ENCODE results near the gene NCF1. TPM values are rescaled to one million over a fixed set of nuclear protein-coding genes. Genes with fewer than 3 reads are reported as not detected.
"Not testable (repeated sequence)": the region's sequence is repeated elsewhere in the genome, so short reads cannot be mapped to it uniquely, and the experiment has no call there.

Gene NCF1
- total RNA-seq, 6 experiments from 2014 or later, result not detected

DNA sequence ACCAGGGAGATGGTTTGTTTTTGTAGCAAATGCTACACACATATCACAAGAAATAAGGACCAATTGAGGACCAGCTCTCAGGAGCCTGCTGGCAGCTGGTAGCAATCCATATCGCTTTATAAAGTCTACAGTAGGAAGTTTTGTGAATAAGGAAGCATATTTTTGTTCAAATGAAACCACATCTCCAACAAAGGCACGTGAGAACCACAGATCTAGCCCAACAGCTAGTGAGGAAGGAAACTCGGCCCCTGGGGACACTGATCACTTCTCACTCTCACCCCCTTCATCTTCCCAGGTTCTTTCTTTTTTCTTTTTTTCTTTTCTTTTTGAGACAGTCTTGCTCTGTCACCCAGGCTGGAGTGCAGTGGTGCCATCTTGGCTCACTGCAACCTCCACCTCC lies 42.1 kb downstream of the NCF1 start:
- H3K4me3 Mint-ChIP-seq; H3K36me3 Mint-ChIP-seq (ENCODE audit: low read depth); H3K27ac Mint-ChIP-seq: not testable (repeated sequence)

DNA sequence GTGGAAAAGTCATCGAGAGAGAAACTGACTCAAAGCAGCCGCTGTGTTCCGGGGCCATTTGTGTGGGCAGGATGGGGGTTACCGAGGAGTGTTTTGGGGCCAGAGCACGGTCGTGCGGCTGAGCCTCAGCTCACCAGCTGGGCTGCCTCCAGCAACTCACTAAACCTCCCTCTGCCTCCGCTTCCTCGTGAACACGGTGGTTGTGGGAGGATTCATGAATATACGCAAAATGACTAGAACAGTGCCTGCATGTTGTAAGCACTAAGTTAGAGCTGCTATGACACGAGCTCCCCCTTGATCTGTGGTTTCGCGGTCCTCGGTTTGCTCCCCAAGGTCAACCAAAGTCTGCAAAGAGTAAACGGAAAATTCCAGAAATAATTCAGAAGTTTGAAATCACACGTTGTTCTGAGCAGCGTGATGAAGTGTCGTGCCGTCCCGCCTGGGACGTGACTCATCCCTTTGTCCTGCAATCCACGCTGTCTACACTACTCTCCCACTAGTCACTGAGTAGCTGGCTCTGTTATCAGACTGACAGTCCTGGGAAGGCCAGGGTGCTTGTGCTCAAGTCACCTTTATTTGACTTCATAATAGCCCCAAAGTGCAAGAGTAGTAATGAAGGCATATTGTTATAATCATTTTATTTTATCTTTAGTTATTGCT lies 46.5 kb downstream of the NCF1 start:
- not testable (repeated sequence) for DNase-seq; H3K27ac Mint-ChIP-seq; H3K36me3 Mint-ChIP-seq (ENCODE audit: low read depth); H3K4me1 Mint-ChIP-seq (ENCODE audit: low read depth); H3K27me3 Mint-ChIP-seq (ENCODE audit: insufficient read depth); H3K9me3 Mint-ChIP-seq; H3K4me3 Mint-ChIP-seq

More for the DNA sequence above, 42.1 kb downstream of the NCF1 start:
- not testable (repeated sequence) for H3K4me1 Mint-ChIP-seq (ENCODE audit: low read depth); H3K9me3 Mint-ChIP-seq; H3K27me3 Mint-ChIP-seq (ENCODE audit: insufficient read depth); DNase-seq

DNA sequence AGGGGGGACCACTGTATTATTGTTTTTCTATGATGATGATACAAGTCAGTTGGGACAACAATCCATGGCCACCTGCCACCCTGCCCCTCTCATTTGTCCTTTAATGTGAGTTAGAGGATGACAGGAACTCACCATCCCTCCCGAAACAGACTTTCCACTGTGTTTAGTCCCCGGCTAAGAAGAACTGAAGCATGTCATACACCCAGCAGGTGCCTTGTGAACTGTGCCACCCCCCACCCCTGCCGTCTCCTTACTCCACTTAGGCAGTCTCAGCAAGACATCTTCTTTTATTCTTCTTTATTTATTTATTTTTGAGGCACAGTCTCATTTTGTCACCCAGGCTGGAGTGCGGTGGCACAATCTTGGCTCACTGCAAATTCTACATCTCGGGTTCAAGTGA lies 47.4 kb downstream of the NCF1 start:
- H3K36me3 Mint-ChIP-seq (ENCODE audit: low read depth); H3K4me1 Mint-ChIP-seq (ENCODE audit: low read depth); H3K27me3 Mint-ChIP-seq (ENCODE audit: insufficient read depth); DNase-seq; H3K9me3 Mint-ChIP-seq; H3K27ac Mint-ChIP-seq; H3K4me3 Mint-ChIP-seq: not testable (repeated sequence)

DNA sequence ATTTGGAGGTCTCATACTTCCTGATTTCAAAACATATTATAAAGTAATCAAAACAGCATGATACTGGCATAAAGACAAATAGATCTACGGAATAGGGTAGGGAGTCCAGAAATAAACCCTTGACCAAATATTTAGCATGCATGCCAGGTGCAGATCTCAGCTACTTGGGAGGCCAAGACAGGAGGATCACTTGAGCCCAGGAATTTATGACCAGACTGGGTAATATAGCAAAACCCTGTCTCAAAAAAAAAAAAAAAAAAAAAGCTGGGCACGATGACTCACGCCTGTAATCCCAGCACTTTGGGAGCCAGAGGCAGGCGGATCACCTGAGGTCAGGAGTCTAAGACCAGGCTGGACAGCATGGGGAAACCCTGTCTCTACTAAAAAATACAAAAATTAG lies 56.1 kb downstream of the NCF1 start:
- H3K36me3 Mint-ChIP-seq (ENCODE audit: low read depth); H3K27ac Mint-ChIP-seq; H3K4me1 Mint-ChIP-seq (ENCODE audit: low read depth); H3K27me3 Mint-ChIP-seq (ENCODE audit: insufficient read depth); H3K4me3 Mint-ChIP-seq; DNase-seq; H3K9me3 Mint-ChIP-seq: not testable (repeated sequence)

- not testable (repeated sequence) for H3K36me3 Mint-ChIP-seq (ENCODE audit: low read depth); H3K9me3 Mint-ChIP-seq; H3K4me1 Mint-ChIP-seq (ENCODE audit: low read depth); H3K4me3 Mint-ChIP-seq; DNase-seq; H3K27me3 Mint-ChIP-seq (ENCODE audit: insufficient read depth); H3K27ac Mint-ChIP-seq
Observed at GRCh38 chr7:74830411-74830810, 56.6 kb downstream of the NCF1 start.

Other genes starting within 250 kb of the NCF1 start
- 100 to 1,000 TPM; 139 to 152 (median 151) TPM for gene GTF2I, start 116.3 kb upstream of the NCF1 start, total RNA-seq (2021; fragmentation: NEBNext Ultra II Directional; extraction: Animal tissue kit (Norgen Biotek cat#: 25700))
- gene GTF2IRD2, start 77.6 kb downstream of the NCF1 start, total RNA-seq (2021; fragmentation: NEBNext Ultra II Directional; extraction: Animal tissue kit (Norgen Biotek cat#: 25700)), result 1 to 10 TPM; 5.1 to 9.3 (median 6.8) TPM
- 10 to 100 TPM; 20.0 to 26.1 (median 23.2) TPM for gene CASTOR2, start 190.7 kb downstream of the NCF1 start, total RNA-seq (2021; fragmentation: NEBNext Ultra II Directional; extraction: Animal tissue kit (Norgen Biotek cat#: 25700))